Thoracic aorta (tissue), 2 donors: ENCODE results near the gene ZNF552. TPM values are rescaled to one million over a fixed set of nuclear protein-coding genes. Genes with fewer than 3 reads are reported as not detected.
A peak's percentile ranks its signal among the peaks of the same experiment; 100 is the strongest.
"Not testable (repeated sequence)": the region's sequence is repeated elsewhere in the genome, so short reads cannot be mapped to it uniquely, and the experiment has no call there.

Experiments used
- ATAC-seq: fragments of 150-250 bp; one replicate; pipeline ENCODE4 v1.8.0; 2017; ENCODE audit warnings: low read depth; ENCODE audit not compliant: insufficient number of reproducible peaks, low FRiP score
- DNase-seq: peaks from one replicate; pipeline ENCODE4 v3.0.0-alpha.2; 2020; ENCODE audit warnings: low spot score
- H3K27ac ChIP-seq, 2 donors: fragments of 200-600 bp; sonication (generic); 1 replicate in 1 of 2; 2 replicates in 1 of 2; pipeline ENCODE4 v1.5.1; 2016; ENCODE audit warnings: mild to moderate bottlenecking in 2 of 2, moderate library complexity in 2 of 2
- H3K27me3 ChIP-seq: fragments of 200-600 bp; sonication (generic); replicated peaks from 2 replicates; pipeline ENCODE4 v1.6.0; 2016; ENCODE audit warnings: mild to moderate bottlenecking; ENCODE audit not compliant: insufficient read depth
- H3K36me3 ChIP-seq: fragments of 200-600 bp; sonication (generic); one replicate; pipeline ENCODE4 v1.5.1; 2016
- H3K4me1 ChIP-seq, 2 donors: fragments of 200-600 bp; sonication (generic); 1 replicate in 1 of 2; 2 replicates in 1 of 2; pipeline versions ENCODE4 v1.5.1 to v1.6.0; 2016; ENCODE audit warnings: low read depth in 2 of 2, mild to moderate bottlenecking in 1 of 2; ENCODE audit not compliant: control insufficient read depth in 1 of 2
- H3K4me3 ChIP-seq: fragments of 200-600 bp; sonication (generic); 2 replicates; pipeline ENCODE4 v1.5.1; 2016; ENCODE audit warnings: mild to moderate bottlenecking
- H3K9me3 ChIP-seq: fragments of 200-600 bp; sonication (generic); 2 replicates; pipeline ENCODE4 v1.5.1; 2016
- total RNA-seq, 2 donors: library from RNA; depleted of rRNA; stranded (reverse); fragments of >200 nt; gene quantifications; one replicate each; pipeline versions ENCODE4 v1.1.0 to v1.2.3, GENCODE V29; 2016
- TF ChIP-seq, protein P1 (sequence below): fragments of 200-600 bp; sonication (generic); IDR thresholded peaks from one replicate; pipeline ENCODE4 v1.5.1; 2019; ENCODE audit warnings: antibody characterized with exemption

Gene ZNF552
- total RNA-seq, 2 donors from 2014 or later = 9.6 to 23.9 TPM

DNA sequence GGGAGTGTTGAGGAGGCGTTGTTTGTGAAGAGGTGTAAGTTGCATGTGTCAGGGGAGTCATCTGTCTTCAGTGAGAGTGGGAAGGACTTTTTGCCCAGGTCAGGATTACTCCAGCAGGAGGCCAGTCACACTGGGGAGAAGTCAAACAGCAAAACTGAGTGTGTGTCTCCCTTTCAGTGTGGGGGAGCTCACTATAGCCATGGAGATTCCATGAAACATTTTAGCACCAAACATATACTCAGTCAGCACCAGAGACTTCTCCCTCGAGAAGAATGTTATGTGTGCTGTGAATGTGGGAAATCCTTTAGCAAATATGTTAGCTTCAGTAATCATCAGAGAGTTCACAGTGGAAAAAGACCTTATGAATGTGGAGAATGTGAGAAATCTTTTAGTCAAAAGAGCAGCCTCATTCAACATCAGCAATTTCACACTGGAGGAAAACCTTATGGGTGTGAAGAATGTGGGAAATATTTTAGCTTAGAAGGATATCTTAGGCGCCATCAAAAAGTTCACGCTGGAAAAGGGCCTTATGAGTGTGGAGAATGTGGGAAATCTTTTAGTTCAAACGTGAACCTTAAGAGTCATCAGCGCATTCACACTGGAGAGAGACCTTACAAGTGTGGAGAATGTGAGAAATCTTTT, 26.5 kb upstream of the ZNF552 start:
- TF ChIP-seq, protein P1, sequence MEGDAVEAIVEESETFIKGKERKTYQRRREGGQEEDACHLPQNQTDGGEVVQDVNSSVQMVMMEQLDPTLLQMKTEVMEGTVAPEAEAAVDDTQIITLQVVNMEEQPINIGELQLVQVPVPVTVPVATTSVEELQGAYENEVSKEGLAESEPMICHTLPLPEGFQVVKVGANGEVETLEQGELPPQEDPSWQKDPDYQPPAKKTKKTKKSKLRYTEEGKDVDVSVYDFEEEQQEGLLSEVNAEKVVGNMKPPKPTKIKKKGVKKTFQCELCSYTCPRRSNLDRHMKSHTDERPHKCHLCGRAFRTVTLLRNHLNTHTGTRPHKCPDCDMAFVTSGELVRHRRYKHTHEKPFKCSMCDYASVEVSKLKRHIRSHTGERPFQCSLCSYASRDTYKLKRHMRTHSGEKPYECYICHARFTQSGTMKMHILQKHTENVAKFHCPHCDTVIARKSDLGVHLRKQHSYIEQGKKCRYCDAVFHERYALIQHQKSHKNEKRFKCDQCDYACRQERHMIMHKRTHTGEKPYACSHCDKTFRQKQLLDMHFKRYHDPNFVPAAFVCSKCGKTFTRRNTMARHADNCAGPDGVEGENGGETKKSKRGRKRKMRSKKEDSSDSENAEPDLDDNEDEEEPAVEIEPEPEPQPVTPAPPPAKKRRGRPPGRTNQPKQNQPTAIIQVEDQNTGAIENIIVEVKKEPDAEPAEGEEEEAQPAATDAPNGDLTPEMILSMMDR = no peak
- H3K27me3 ChIP-seq = no peaks in the 10 kb centered on the region
- no peaks in the 10 kb centered on the region for H3K9me3 ChIP-seq
- ATAC-seq (no peak), DNase-seq (no peak)
- H3K4me1 ChIP-seq = no peaks in the 10 kb centered on the region
- H3K4me3 ChIP-seq = no peak overlapping the region
- peaks cover 28% of the 10 kb centered on the region for H3K36me3 ChIP-seq
- H3K27ac ChIP-seq = no peak overlapping the region

DNA sequence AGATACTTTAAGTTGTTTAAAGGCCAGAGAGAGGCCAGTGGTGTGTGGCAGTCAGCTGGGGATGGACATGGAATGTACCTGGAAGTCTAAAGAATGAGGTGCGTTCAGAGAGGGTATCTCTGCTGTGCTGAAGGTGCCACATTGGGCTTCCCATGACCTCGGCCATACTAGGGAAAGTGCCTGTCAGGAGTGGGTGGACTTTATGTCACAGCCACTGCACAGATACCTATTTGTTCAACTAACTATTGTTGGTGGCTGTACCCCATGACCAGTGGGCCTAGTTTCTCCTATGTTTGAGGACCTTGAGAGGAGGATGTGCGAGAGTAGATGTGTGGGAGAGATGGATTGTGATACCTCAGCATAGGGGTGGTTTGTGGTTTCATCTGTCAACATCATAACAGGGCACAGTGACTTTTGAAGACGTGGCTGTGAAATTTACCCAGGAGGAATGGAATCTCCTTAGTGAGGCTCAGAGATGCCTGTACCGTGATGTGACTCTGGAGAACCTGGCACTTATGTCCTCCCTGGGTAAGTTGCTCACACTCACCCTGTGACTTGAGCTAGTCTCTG, 24.0 kb upstream of the ZNF552 start:
- not testable (repeated sequence) for H3K4me3 ChIP-seq, DNase-seq, H3K27me3 ChIP-seq, H3K9me3 ChIP-seq, H3K4me1 ChIP-seq, H3K27ac ChIP-seq, ATAC-seq
- H3K36me3 ChIP-seq = peaks cover 22% of the 10 kb centered on the region

DNA sequence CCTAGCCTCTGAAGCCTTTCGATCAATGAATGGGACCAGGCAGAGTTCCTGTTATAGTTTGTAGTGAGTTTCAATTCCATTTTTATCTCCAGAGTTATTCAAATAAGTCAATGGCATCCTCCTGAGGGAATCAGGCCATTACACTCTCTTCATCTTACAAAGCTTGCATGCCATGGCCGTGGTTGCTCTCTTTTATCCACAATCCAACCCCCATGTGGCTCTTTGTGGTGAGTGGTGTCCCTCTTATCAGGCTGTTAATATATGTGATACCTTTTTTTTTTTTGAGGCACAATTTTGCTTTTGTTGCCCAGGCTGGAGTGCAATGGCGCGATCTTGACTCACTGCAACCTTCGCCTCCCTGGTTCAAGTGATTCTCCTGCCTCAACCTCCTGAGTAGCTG, 22.3 kb upstream of the ZNF552 start:
- not testable (repeated sequence) for DNase-seq, H3K27ac ChIP-seq, H3K27me3 ChIP-seq, ATAC-seq, H3K4me1 ChIP-seq, H3K4me3 ChIP-seq, H3K9me3 ChIP-seq
- H3K36me3 ChIP-seq = peaks cover 16% of the 10 kb centered on the region

DNA sequence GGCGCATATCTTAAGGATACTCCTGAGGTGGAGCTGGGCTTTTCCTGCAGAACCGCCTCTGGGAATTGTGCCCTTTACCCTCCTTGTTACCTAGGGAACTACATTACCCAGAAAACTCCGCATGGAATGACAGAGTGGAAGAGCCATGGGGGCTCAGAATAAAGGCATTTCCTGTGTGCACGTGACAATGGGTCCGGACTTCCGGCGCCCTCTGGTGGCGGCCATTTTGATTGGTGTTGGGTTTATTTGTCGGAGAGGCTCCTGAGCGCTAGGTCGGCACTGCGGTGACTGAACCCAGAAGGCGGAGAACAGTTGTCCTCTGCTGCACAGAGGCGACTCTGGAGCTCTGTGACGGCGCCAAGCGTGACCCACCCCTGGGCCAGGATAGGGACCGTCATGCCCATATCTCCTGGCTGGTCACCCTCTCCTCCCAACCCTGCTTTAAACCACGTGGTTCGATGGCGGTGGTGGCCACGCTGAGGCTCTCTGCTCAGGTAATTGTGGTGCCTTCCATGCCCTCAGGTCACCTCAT, 15.4 kb upstream of the ZNF552 start, which contains the start of gene ZNF587B:
ZNF587B (plus strand) TSS at position 229 of the 532 bp plus-strand sequence; CDS start at position 459, 230 bp downstream.
- H3K4me3 ChIP-seq = peak within 1 kb of the TSS; percentile 66
- H3K27me3 ChIP-seq = no peaks in the 10 kb centered on the region
- DNase-seq = no peak
- H3K27ac ChIP-seq = peak within 1 kb of the TSS in 1 of 2 donors; percentile 46
- no peaks in the 10 kb centered on the region for H3K36me3 ChIP-seq
- TF ChIP-seq, protein P1 = peak; percentile 18
- no peak for ATAC-seq
- H3K4me1 ChIP-seq = no peaks in the 10 kb centered on the region
- H3K9me3 ChIP-seq = peaks cover 3% of the 10 kb centered on the region

DNA sequence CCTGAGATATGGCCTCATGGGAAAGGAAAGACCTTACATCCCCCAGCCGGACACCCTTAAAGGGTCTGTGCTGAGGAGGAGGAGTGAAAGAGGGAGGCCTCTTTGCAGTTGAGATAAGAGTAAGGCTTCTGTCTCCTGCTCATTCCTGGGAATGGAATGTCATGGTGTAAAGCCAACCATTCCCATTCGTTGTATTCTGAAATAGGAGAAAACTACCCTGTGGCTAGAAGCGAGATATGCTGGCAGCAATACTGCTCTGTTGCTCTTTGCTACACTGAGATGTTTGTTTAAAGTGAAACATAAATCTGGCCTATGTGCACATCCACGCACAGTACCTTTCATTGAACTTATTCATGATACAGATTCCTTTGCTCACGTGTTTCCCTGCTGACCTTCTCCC, 14.6 kb upstream of the ZNF552 start:
- no peaks in the 10 kb centered on the region for H3K4me1 ChIP-seq
- H3K9me3 ChIP-seq = peaks cover 3% of the 10 kb centered on the region
- TF ChIP-seq, protein P1 = no peak
- no peaks in the 10 kb centered on the region for H3K27me3 ChIP-seq
- no peak overlapping the region for H3K4me3 ChIP-seq
- DNase-seq (no peak), ATAC-seq (no peak)
- H3K27ac ChIP-seq = no peak overlapping the region
- no peaks in the 10 kb centered on the region for H3K36me3 ChIP-seq

DNA sequence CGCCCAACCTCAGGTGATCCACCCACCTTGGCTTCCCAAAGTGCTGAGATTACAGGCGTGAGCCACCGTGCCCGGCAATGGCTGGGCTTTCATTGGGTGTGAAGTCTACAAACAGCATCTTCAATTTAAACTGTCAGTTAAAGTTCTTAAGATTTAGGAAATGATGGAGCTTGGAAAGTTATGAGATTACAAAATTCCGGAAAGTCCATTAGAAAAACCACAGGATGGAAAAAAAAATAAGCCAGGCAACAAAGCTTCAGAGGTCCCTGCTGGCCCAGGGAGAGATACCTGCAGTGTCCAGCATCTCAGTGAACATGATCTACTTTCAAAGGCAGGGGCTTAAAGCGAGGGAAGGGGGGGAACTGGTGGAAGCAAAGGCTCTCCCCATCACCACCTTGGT, 10.8 kb upstream of the ZNF552 start:
- no peaks in the 10 kb centered on the region for H3K27me3 ChIP-seq
- no peak for ATAC-seq

DNA sequence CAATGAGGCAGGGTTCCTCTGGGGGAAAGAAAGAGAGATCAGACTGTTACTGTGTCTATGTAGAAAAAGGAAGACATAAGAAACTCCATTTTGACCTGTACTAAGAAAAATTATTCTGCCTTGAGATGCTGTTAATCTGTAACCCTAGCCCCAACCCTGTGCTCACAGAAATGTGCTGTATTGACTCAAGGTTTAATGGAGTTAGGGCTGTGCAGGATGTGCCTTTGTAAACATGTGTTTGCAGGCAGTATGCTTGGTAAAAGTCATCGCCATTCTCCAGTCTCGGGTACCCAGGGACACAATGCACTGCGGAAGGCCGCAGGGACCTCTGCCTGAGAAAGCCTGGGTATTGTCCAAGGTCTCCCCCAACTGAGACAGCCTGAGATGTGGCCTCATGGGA, 8.9 kb upstream of the ZNF552 start:
- H3K27me3 ChIP-seq, DNase-seq, H3K27ac ChIP-seq, H3K36me3 ChIP-seq, H3K9me3 ChIP-seq, ATAC-seq, H3K4me3 ChIP-seq: not testable (repeated sequence)
- peaks cover 8 to 10% of the 10 kb centered on the region in 2 donors for H3K4me1 ChIP-seq

More for the DNA sequence above, 10.8 kb upstream of the ZNF552 start:
- H3K4me3 ChIP-seq = no peak overlapping the region
- no peaks in the 10 kb centered on the region for H3K9me3 ChIP-seq
- TF ChIP-seq, protein P1 = no peak
- DNase-seq = no peak
- no peaks in the 10 kb centered on the region for H3K36me3 ChIP-seq
- H3K4me1 ChIP-seq = peaks cover 5 to 6% of the 10 kb centered on the region in 2 donors
- no peak overlapping the region for H3K27ac ChIP-seq

DNA sequence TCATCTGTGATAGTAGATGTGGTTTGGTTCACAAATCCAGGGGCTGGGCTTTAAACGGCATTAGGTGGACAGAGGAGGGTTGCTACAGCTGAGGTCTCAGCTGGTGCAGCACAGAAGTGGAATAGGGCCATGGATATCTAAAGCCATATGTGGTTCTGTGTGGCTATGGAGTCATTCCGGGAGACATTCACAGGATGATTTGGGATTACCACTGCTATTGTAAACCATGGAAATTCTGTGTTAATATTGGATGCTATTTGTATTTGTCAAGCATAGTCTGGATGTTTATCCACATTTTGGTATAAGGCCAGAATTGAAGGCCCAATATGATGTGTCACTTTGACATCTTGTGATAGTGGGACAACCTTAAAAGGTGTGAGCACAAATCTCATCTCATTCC, 8.4 kb upstream of the ZNF552 start:
- not testable (repeated sequence) for DNase-seq, H3K27ac ChIP-seq, ATAC-seq, H3K27me3 ChIP-seq, H3K4me3 ChIP-seq, H3K9me3 ChIP-seq, H3K36me3 ChIP-seq
- H3K4me1 ChIP-seq = peaks cover 8 to 10% of the 10 kb centered on the region in 2 donors
